H9 (cell line): ENCODE results near the gene CHMP1A. TPM values are rescaled to one million over a fixed set of nuclear protein-coding genes. Genes with fewer than 3 reads are reported as not detected.

Experiments
- DNase-seq: peaks from one replicate; pipeline ENCODE4 v3.0.0-alpha.2; 2017
- H2AFZ ChIP-seq: one replicate; pipeline ENCODE4 v1.6.1; 2013; ENCODE audit warnings: mild to moderate bottlenecking, low read length, control low read depth, moderate library complexity
- H2AK5ac ChIP-seq: 2 replicates; pipeline ENCODE4 v1.6.1; 2013; ENCODE audit warnings: low read length, control low read depth, mixed read lengths; ENCODE audit not compliant: insufficient read length
- H2BK120ac ChIP-seq: one replicate; pipeline ENCODE4 v1.6.1; 2013; ENCODE audit warnings: low read depth, mild to moderate bottlenecking, low read length, control low read depth, inconsistent platforms; ENCODE audit not compliant: poor library complexity, severe bottlenecking
- H2BK12ac ChIP-seq: 2 replicates; pipeline ENCODE4 v1.6.1; 2013; ENCODE audit warnings: low read length, control low read depth, mixed read lengths, low read depth; ENCODE audit not compliant: insufficient read length
- H2BK15ac ChIP-seq: 2 replicates; pipeline ENCODE4 v1.6.1; 2013; ENCODE audit warnings: low read depth, low read length, control low read depth
- H2BK20ac ChIP-seq: one replicate; pipeline ENCODE4 v1.6.1; 2013; ENCODE audit warnings: low read depth, mild to moderate bottlenecking, low read length, control low read depth, inconsistent platforms; ENCODE audit not compliant: poor library complexity, severe bottlenecking
- H2BK5ac ChIP-seq: 2 replicates; pipeline ENCODE4 v1.6.1; 2013; ENCODE audit warnings: low read length, control low read depth, mixed read lengths; ENCODE audit not compliant: insufficient read length
- H3K14ac ChIP-seq: 2 replicates; pipeline ENCODE4 v1.6.1; 2013; ENCODE audit warnings: low read length, control low read depth; ENCODE audit not compliant: insufficient read depth
- H3K18ac ChIP-seq: 2 replicates; pipeline ENCODE4 v1.6.1; 2013; ENCODE audit warnings: low read depth, mild to moderate bottlenecking, mixed read lengths, low read length, control low read depth; ENCODE audit not compliant: insufficient read length
- H3K23ac ChIP-seq: 2 replicates; pipeline ENCODE4 v1.6.1; 2013; ENCODE audit warnings: low read length, control low read depth, mixed read lengths, low read depth; ENCODE audit not compliant: insufficient read length
- H3K23me2 ChIP-seq: 2 replicates; pipeline ENCODE4 v1.6.1; 2013; ENCODE audit warnings: low read depth, mild to moderate bottlenecking, mixed read lengths, low read length, control low read depth; ENCODE audit not compliant: insufficient read length, poor library complexity, severe bottlenecking
- H3K27ac ChIP-seq: 2 replicates; pipeline ENCODE4 v1.5.1; 2013; ENCODE audit warnings: low read length, control low read depth, mixed read lengths, low read depth; ENCODE audit not compliant: insufficient read length
- H3K27me3 ChIP-seq: 2 replicates; pipeline ENCODE4 v1.6.1; 2013; ENCODE audit warnings: low read length, control low read depth, inconsistent platforms; ENCODE audit not compliant: insufficient read depth
- H3K4ac ChIP-seq: 2 replicates; pipeline ENCODE4 v1.6.1; 2013; ENCODE audit warnings: low read depth, mild to moderate bottlenecking, control low read depth, inconsistent platforms, low read length, moderate library complexity
- H3K4me1 ChIP-seq: 2 replicates; pipeline ENCODE4 v1.6.1; 2013; ENCODE audit warnings: low read length, control low read depth, inconsistent platforms; ENCODE audit not compliant: insufficient read depth
- H3K4me2 ChIP-seq: 2 replicates; pipeline ENCODE4 v1.6.1; 2013; ENCODE audit warnings: low read length, control low read depth, mixed read lengths; ENCODE audit not compliant: insufficient read length, insufficient read depth
- H3K56ac ChIP-seq: 2 replicates; pipeline ENCODE4 v1.6.1; 2013; ENCODE audit warnings: low read depth, mild to moderate bottlenecking, mixed read lengths, low read length, control low read depth; ENCODE audit not compliant: insufficient read length
- H3K79me1 ChIP-seq: 2 replicates; pipeline ENCODE4 v1.6.1; 2013; ENCODE audit warnings: low read depth, mild to moderate bottlenecking, moderate library complexity, low read length, control low read depth, inconsistent platforms; ENCODE audit not compliant: insufficient read depth, poor library complexity, severe bottlenecking
- H3K79me2 ChIP-seq: 2 replicates; pipeline ENCODE4 v1.6.1; 2013; ENCODE audit warnings: low read length, control low read depth, inconsistent platforms; ENCODE audit not compliant: insufficient read depth
- H3K9ac ChIP-seq: 2 replicates; pipeline ENCODE4 v1.6.1; 2013; ENCODE audit warnings: low read length, control low read depth, mixed read lengths; ENCODE audit not compliant: insufficient read length; ENCODE audit errors: extremely low read depth
- H3K9me3 ChIP-seq: one replicate; pipeline ENCODE4 v1.6.1; 2013; ENCODE audit warnings: low read depth, low read length, inconsistent platforms; ENCODE audit not compliant: control insufficient read depth
- H3T11ph ChIP-seq: one replicate; pipeline ENCODE4 v1.6.1; 2013; ENCODE audit warnings: mild to moderate bottlenecking, low read length, control low read depth, inconsistent platforms
- H4K20me1 ChIP-seq: one replicate; pipeline ENCODE4 v1.6.1; 2013; ENCODE audit not compliant: control insufficient read depth, insufficient read length, insufficient read depth
- H4K5ac ChIP-seq: 2 replicates; pipeline ENCODE4 v1.6.1; 2013; ENCODE audit warnings: low read depth, mild to moderate bottlenecking, mixed read lengths, low read length, control low read depth; ENCODE audit not compliant: insufficient read length
- H4K8ac ChIP-seq: replicated peaks from 2 replicates; pipeline ENCODE4 v1.6.1; 2013; ENCODE audit warnings: low read length, control low read depth, mixed read lengths, low read depth; ENCODE audit not compliant: insufficient read length
- H4K91ac ChIP-seq: 2 replicates; pipeline ENCODE4 v1.6.1; 2013; ENCODE audit warnings: low read depth, mild to moderate bottlenecking, moderate library complexity, mixed read lengths, low read length, control low read depth; ENCODE audit not compliant: insufficient read length
- H3K27ac Mint-ChIP-seq, 3 experiments: 2 replicates in 2 of 3; 3 replicates in 1 of 3; pipeline ENCODE4 v1.8.0; 2020 to 2021; ENCODE audit warnings: mixed read lengths in 3 of 3, mild to moderate bottlenecking in 1 of 3, moderate library complexity in 1 of 3
- H3K27me3 Mint-ChIP-seq: 2 replicates; pipeline ENCODE4 v1.8.0; 2021; ENCODE audit warnings: low read depth, mild to moderate bottlenecking, moderate library complexity, mixed read lengths
- H3K36me3 Mint-ChIP-seq, 3 experiments: 2 replicates in 2 of 3; 3 replicates in 1 of 3; pipeline ENCODE4 v1.8.0; 2020 to 2021; ENCODE audit warnings: low read depth in 3 of 3, mixed read lengths in 3 of 3; ENCODE audit not compliant: insufficient read depth in 1 of 3
- H3K4me1 Mint-ChIP-seq, 2 experiments: 2 replicates each; pipeline ENCODE4 v1.8.0; 2020; ENCODE audit warnings: mixed read lengths in 2 of 2
- H3K4me3 Mint-ChIP-seq, 2 experiments: 2 replicates in 1 of 2; 3 replicates in 1 of 2; pipeline ENCODE4 v1.8.0; 2020 to 2021; ENCODE audit warnings: mild to moderate bottlenecking in 2 of 2, mixed read lengths in 2 of 2, moderate library complexity in 1 of 2
- H3K9me3 Mint-ChIP-seq, 2 experiments: 2 replicates in 1 of 2; 3 replicates in 1 of 2; pipeline ENCODE4 v1.8.0; 2020; ENCODE audit warnings: mild to moderate bottlenecking in 2 of 2, mixed read lengths in 2 of 2, moderate library complexity in 1 of 2
- CTCF ChIP-seq: fragments of 200-600 bp; sonication (generic); conservative IDR thresholded peaks from 3 replicates; pipeline ENCODE4 v1.8.0; 2021; ENCODE audit warnings: antibody characterized with exemption, mild to moderate bottlenecking
- WGBS: extraction: QIAGEN DNeasy Blood & Tissue Kit; methylation state at CpG from one replicate; pipeline ENCODE4 v1.1.7; 2013; ENCODE audit warnings: missing lambda C conversion rate, low lambda C conversion rate, mixed read lengths; ENCODE audit not compliant: insufficient read length; ENCODE audit errors: extremely low coverage; 5-methylcytosine and 5-hydroxymethylcytosine counted together
- total RNA-seq: library from RNA; stranded (reverse); gene quantifications from 2 replicates; pipeline ENCODE4 v1.2.1, GENCODE V29; 2021

CHMP1A gene
- total RNA-seq, 1 experiment from 2014 or later, result 89.6 TPM

- H3K4me1 Mint-ChIP-seq, result peaks cover under 1 to 37% of the 10 kb centered on the region in 2 experiments
- H3K27ac Mint-ChIP-seq, result no peak overlapping the region
- Histone ChIP-seq H3K9ac (no peak overlapping the region), H3K27ac (no peak overlapping the region), H2BK5ac (no peak overlapping the region), H2BK20ac (no peak overlapping the region), H2BK120ac (no peak overlapping the region), H3K79me1 (no peaks in the 10 kb centered on the region), H2BK15ac (no peak overlapping the region), H3K18ac (no peak overlapping the region), H3K56ac (no peak overlapping the region), H2BK12ac (no peak overlapping the region), H3K4me1 (no peaks in the 10 kb centered on the region; the same call in 1 of the 2 replicates), H3T11ph (no peak overlapping the region), H4K5ac (no peak overlapping the region), H3K23me2 (no peaks in the 10 kb centered on the region), H2AFZ (no peak overlapping the region), H3K27me3 (no peaks in the 10 kb centered on the region; the same call in 1 of the 2 replicates), H3K4me2 (no peak overlapping the region), H3K23ac (no peak overlapping the region), H3K79me2 (no peaks in the 10 kb centered on the region), H2AK5ac (no peak overlapping the region), H3K14ac (no peak overlapping the region), H3K9me3 (no peaks in the 10 kb centered on the region), H4K20me1 (no peaks in the 10 kb centered on the region), H4K8ac (no peak overlapping the region), H3K4ac (no peak overlapping the region), H4K91ac (no peak overlapping the region)
- peaks cover 0 to 3% (median 3%) of the 10 kb centered on the region in 3 experiments; a peak in 2 of 7 replicates for H3K36me3 Mint-ChIP-seq
- no peak for DNase-seq
- H3K27me3 Mint-ChIP-seq, result peaks cover 13% of the 10 kb centered on the region
- no peak overlapping the region for H3K4me3 Mint-ChIP-seq
- no CpG with 5 or more reads among the region's 16 CpGs for WGBS
- TF ChIP-seq CTCF, result no peak
- peaks cover 0 to 2% of the 10 kb centered on the region in 2 experiments; a peak in 2 of 5 replicates for H3K9me3 Mint-ChIP-seq
Observed at GRCh38 chr16:89618109-89618998, 39.2 kb downstream of the CHMP1A start.
